Gastroesophageal sphincter (tissue), 4 donors: ENCODE measurements around the gene MYO1G. TPM values are rescaled to one million over a fixed set of nuclear protein-coding genes. Genes with fewer than 3 reads are reported as not detected.

ENCODE experiments used
- ATAC-seq: fragments of 150-250 bp; one replicate; pipeline ENCODE4 v1.9.1; 2016; ENCODE audit warnings: mild to moderate bottlenecking, moderate library complexity
- H3K27ac ChIP-seq, 4 donors: fragments of 200-600 bp; sonication (generic) in 3 of 4; 1 replicate in 3 of 4; 2 replicates in 1 of 4; pipeline ENCODE4 v1.5.1; 2016 to 2019
- H3K27me3 ChIP-seq: fragments of 200-600 bp; sonication (generic); one replicate; pipeline ENCODE4 v1.5.1; 2019
- H3K36me3 ChIP-seq, 2 donors: fragments of 200-600 bp; sonication (generic); one replicate each; pipeline ENCODE4 v1.5.1; 2019; ENCODE audit warnings: control low read depth in 1 of 2
- H3K4me1 ChIP-seq, 3 donors: fragments of 200-600 bp; sonication (generic); 1 replicate in 2 of 3; 2 replicates in 1 of 3; pipeline ENCODE4 v1.5.1; 2016 to 2019; ENCODE audit warnings: control low read depth in 2 of 3
- H3K4me3 ChIP-seq, 2 donors: fragments of 200-600 bp; sonication (generic); one replicate each; pipeline ENCODE4 v1.5.1; 2019; ENCODE audit warnings: mild to moderate bottlenecking in 1 of 2, moderate library complexity in 1 of 2
- H3K9me3 ChIP-seq, 3 donors: fragments of 200-600 bp; sonication (generic); one replicate each; pipeline ENCODE4 v1.5.1; 2017 to 2019; ENCODE audit warnings: control low read depth in 2 of 3
- CTCF ChIP-seq, 4 experiments: fragments of 200-600 bp in 2 of 4; fragments of 450-650 bp in 2 of 4; sonication (generic) in 1 of 4; IDR thresholded peaks; one replicate each; pipeline ENCODE4 v1.5.1; 2017 to 2019; ENCODE audit warnings: antibody characterized with exemption in 4 of 4, mild to moderate bottlenecking in 2 of 4, moderate library complexity in 2 of 4
- EP300 ChIP-seq: sonication (generic); formaldehyde crosslinking; IDR thresholded peaks from one replicate; pipeline ENCODE4 v1.6.1; 2017; ENCODE audit warnings: antibody characterized with exemption, mild to moderate bottlenecking
- POLR2A ChIP-seq, 2 donors: fragments of 450-650 bp; IDR thresholded peaks; one replicate each; pipeline ENCODE4 v1.6.1; 2017; ENCODE audit warnings: antibody characterized with exemption in 2 of 2, mild to moderate bottlenecking in 2 of 2, moderate library complexity in 1 of 2
- POLR2AphosphoS5 ChIP-seq: sonication (generic); formaldehyde crosslinking; IDR thresholded peaks from one replicate; pipeline ENCODE4 v1.6.1; 2017; ENCODE audit warnings: antibody characterized with exemption
- WGBS, 2 donors: methylation state at CpG; one replicate each; pipeline ENCODE4 v1.1.5; 2018; ENCODE audit warnings: low coverage in 1 of 2; 5-methylcytosine and 5-hydroxymethylcytosine counted together
- total RNA-seq, 4 donors: library from RNA; depleted of rRNA; stranded (reverse); fragments of >200 nt; gene quantifications; one replicate each; pipeline ENCODE4 v1.1.0, GENCODE V29; 2016

Gene MYO1G
- total RNA-seq, 4 donors from 2014 or later = 1.4 to 3.6 (median 2.0) TPM

- 0% methylated on average over 5 to 19 of the region's 66 CpGs for WGBS, 2 donors
- Histone ChIP-seq H3K9me3 (no peaks in the 10 kb centered on the region), H3K27me3 (no peaks in the 10 kb centered on the region), H3K4me3 (peak overlapping the region; percentile 47 to 75), H3K27ac (peak overlapping the region; percentile 59 to 97 (median 93)), H3K36me3 (no peaks in the 10 kb centered on the region), H3K4me1 (peaks cover 0 to 33% (median 11%) of the 10 kb centered on the region in 3 donors)
- ATAC-seq = peak; percentile 94
- TF ChIP-seq POLR2AphosphoS5 (peak; percentile 59), CTCF (IDR thresholded peaks at IDR 0.05) (peak in 2 of 4 experiments; percentile 7 to 28), EP300 (no peak), POLR2A (IDR thresholded peaks at IDR 0.05) (peak in 1 of 2 donors; percentile 51)
Observed at GRCh38 chr7:44999245-45000092, 20.7 kb upstream of the MYO1G start.

- ATAC-seq = no peak
- H3K4me1 ChIP-seq = peaks cover 0 to 33% (median 11%) of the 10 kb centered on the region in 3 donors
- H3K9me3 ChIP-seq = no peaks in the 10 kb centered on the region
- peak overlapping the region; percentile 59 to 97 (median 93) for H3K27ac ChIP-seq
- H3K27me3 ChIP-seq = no peaks in the 10 kb centered on the region
- WGBS, 2 donors = 82 to 88% methylated on average over 3 to 4 of the region's 4 CpGs
- H3K36me3 ChIP-seq = no peaks in the 10 kb centered on the region
- no peak for TF ChIP-seq POLR2AphosphoS5
- no peak for TF ChIP-seq CTCF (IDR thresholded peaks at IDR 0.05)
- TF ChIP-seq POLR2A (IDR thresholded peaks at IDR 0.05) = no peak
- no peak for TF ChIP-seq EP300
- no peak overlapping the region for H3K4me3 ChIP-seq
Observed at GRCh38 chr7:44998153-44998871, 19.5 kb upstream of the MYO1G start.

- ATAC-seq = no peak
- H3K36me3 ChIP-seq = no peaks in the 10 kb centered on the region
Observed at GRCh38 chr7:44995555-44996493, 17.0 kb upstream of the MYO1G start.

More at GRCh38 chr7:44995555-44996493, 17.0 kb upstream of the MYO1G start:
- Histone ChIP-seq H3K27ac (no peak overlapping the region), H3K27me3 (no peaks in the 10 kb centered on the region), H3K4me1 (peaks cover 0 to 10% (median 0%) of the 10 kb centered on the region in 3 donors), H3K9me3 (no peaks in the 10 kb centered on the region), H3K4me3 (no peak overlapping the region)
- WGBS, 2 donors = 89 to 93% methylated on average over 3 to 8 of the region's 8 CpGs
- TF ChIP-seq CTCF (IDR thresholded peaks at IDR 0.05) = no peak
- no peak for TF ChIP-seq POLR2A (IDR thresholded peaks at IDR 0.05)
- no peak for TF ChIP-seq POLR2AphosphoS5
- no peak for TF ChIP-seq EP300
